CD4-positive, alpha-beta T cell treated with Interleukin-15 for 4 hours (primary cell): ENCODE measurements around the gene ASS1.
"Not testable (repeated sequence)": the region's sequence is repeated elsewhere in the genome, so short reads cannot be mapped to it uniquely, and the experiment has no call there.

Experiments
- DNase-seq: peaks from one replicate; pipeline ENCODE4 v3.0.0-alpha.2; 2020; ENCODE audit warnings: low spot score

Gene ASS1

DNA sequence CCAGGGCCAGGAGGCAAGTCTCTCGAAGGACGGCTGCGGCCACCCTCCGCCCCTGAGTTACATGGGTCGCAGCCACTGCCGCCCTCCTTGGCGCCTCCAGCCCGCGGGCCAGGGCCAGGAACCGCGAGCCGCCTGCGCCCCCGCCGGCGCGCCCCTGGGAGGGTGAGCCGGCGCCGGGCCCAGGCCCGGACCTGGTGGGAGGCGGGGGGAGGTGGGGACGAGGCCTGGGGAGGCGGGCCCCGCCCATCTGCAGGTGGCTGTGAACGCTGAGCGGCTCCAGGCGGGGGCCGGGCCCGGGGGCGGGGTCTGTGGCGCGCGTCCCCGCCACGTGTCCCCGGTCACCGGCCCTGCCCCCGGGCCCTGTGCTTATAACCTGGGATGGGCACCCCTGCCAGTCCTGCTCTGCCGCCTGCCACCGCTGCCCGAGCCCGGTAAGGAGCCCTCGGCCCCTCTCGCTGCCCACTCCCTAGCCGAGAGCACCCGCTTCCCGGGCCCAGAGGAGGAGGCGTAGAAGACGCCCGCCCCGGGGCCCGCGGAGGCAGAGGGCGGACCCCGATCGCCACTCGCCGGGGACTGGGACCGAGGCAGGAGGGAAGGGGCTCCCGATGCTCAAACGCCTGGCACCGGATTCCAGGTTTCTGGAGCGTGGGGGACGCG is at the start of gene ASS1:
ASS1 (plus strand) TSS at position 397 of the 657 bp plus-strand sequence. CDS start 7,268 bp downstream, outside the sequence.
- DNase-seq: no peak

- DNase-seq: no peak
These were observed 48.8 kb upstream of the ASS1 start for GRCh38 chr9:130395810-130396435.

DNA sequence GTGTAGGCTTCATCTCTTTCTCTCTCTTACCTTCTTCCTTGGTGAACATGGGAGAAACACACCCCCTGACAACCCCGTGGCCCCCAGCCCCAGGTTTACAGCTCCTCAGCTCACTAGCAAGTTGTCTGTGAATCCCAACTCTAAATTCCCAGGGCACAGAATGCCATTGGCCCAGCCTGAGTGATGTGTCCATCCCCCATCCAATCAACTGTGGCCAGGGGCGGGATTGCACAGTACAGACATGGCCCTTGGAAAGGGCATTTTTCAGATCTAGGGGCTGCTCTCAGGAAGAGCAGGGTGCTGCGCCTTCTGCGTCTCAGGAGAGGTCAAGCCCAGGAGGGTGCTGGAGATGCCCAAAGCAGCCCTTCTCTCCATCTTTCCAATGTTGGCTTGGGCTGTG is 48.2 kb upstream of the ASS1 start:
- DNase-seq: no peak

GRCh38 chr9:130398487-130399240 is 46.1 kb upstream of the ASS1 start:
- no peak for DNase-seq

DNA sequence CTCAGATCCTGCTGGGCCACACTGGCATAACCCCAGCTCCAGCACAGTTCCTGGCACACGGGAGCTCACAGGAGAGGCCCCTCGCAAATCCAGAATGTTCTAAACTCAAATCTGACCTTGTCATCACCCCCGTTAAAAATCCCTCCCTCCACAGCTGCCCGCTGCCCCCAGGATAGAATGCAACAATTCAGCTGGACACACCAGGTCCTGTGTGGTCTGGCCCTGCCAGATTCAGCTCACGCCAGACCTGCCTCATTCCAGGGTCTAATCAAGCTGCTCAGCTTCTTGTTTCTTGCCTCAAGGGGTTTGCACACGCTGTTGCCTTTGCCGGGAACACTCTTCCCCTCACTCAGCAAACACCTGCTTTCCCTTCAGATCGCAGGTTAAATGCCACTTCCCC is 45.0 kb upstream of the ASS1 start:
- no peak for DNase-seq

DNA sequence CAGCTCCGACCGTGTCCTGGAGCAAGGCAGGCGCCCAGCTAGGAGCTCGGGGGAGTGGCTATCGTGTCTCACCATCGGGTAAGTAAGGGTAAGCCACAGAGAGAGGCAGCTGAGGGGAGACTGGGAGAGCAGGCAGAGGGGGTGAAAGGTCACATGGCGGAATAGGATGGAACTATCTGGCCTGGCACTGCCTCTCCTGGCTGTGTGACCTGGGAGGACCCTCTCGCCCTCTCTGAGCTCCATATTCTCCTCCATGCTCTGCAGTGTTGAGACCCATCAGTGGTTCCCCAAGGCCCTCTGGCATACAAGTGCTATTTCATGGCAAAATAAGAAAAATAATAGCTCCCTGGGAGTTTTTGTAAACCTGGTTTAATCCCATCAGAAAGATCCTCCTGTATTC is 43.9 kb upstream of the ASS1 start:
- no peak for DNase-seq

GRCh38 chr9:130401742-130402141 is 43.0 kb upstream of the ASS1 start:
- DNase-seq: not testable (repeated sequence)

DNA sequence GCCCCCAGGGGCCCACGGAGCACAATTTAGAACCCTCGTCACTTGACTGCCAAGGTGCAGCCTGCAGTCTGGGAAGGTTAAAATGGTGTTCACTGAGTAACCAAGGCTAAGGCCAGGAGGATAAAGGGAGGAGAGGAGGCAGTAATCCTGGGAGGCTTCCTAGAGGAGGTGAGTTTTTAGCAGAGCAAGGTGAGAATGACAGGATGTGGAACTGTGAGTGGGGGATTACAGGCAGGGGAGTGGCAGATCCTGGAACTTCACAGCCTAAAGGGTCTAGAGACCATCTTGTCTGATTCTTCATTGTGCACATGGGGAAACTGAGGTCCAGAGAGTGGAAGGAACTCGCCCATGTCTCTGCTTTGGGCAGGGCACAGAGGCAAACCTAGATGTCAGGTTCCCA is 42.5 kb upstream of the ASS1 start:
- no peak for DNase-seq

- DNase-seq: no peak
These were observed 41.9 kb upstream of the ASS1 start for GRCh38 chr9:130402645-130403440.

GRCh38 chr9:130405657-130406257 is 39.0 kb upstream of the ASS1 start:
- DNase-seq: no peak

- no peak for DNase-seq
These were observed 38.4 kb upstream of the ASS1 start for GRCh38 chr9:130406278-130406895.

- DNase-seq: no peak
These were observed 36.7 kb upstream of the ASS1 start for GRCh38 chr9:130407916-130408663.

- DNase-seq: no peak
These were observed 36.1 kb upstream of the ASS1 start for GRCh38 chr9:130408669-130409068.

GRCh38 chr9:130409246-130409645 is 35.5 kb upstream of the ASS1 start:
- no peak for DNase-seq

DNA sequence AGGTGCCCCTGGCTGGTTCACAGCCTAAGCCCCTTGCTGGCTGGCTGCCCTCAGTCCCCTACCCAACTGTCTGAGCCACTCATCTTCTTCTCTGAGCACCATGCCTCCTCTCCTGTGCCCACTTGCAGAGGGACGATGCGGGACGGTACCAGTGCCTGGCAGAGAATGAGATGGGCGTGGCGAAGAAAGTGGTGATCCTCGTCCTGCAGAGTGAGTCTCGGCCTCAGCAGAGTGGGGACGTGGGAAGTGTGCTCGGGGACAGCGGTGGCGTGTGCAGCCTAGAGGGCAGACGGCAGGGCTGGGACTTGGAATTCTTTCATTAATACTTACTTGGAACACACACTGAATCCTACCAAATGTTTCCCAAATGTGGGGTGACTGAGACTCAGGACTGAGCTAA is 34.3 kb upstream of the ASS1 start:
- DNase-seq: no peak

GRCh38 chr9:130411566-130411915 is 33.2 kb upstream of the ASS1 start:
- DNase-seq: no peak

DNA sequence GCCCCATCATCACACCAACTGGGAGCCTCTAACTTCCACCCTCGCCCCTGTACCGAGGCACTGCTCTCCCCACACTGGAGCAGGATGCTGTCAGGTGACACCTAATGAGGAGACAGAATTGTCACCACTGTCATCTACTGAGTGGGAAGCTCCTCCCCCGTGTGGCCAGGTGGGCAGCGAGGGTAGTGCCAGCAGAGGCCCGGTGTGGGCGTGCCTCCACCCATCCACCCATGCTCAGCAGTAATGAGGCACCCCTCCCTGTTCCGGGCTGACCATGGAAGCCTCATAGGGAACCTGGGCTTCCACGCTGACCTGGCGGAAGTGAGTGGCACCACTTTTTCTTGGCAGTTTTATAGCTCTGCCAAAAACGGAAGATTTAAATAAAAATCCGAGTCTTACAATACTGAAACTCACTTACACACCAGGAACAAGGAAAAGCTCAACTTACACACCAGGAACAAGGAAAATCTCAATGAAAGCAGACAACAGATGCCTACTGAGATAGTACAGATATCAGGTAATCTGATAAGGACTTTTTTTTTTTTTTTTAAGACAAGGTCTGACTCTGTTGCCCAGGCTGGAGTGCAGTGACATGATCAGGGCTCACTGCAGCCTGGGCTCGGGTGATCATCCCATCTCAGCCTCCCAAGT is 30.6 kb upstream of the ASS1 start:
- DNase-seq: no peak

- no peak for DNase-seq
These were observed 29.6 kb upstream of the ASS1 start for GRCh38 chr9:130414910-130415746.

GRCh38 chr9:130417602-130418001 is 27.2 kb upstream of the ASS1 start:
- no peak for DNase-seq
